NT2/D1 (cell line): ENCODE results near the gene PEX3.
"Not testable (repeated sequence)": the region's sequence is repeated elsewhere in the genome, so short reads cannot be mapped to it uniquely, and the experiment has no call there.

Experiments used
- YY1 ChIP-seq: IDR thresholded peaks from 2 replicates; pipeline ENCODE4 v1.6.1; 2011; ENCODE audit not compliant: insufficient read length, insufficient read depth
- ZNF274 ChIP-seq: IDR thresholded peaks from 2 replicates; pipeline ENCODE4 v1.6.1; 2011; ENCODE audit warnings: mild to moderate bottlenecking, low read depth, low read length

DNA sequence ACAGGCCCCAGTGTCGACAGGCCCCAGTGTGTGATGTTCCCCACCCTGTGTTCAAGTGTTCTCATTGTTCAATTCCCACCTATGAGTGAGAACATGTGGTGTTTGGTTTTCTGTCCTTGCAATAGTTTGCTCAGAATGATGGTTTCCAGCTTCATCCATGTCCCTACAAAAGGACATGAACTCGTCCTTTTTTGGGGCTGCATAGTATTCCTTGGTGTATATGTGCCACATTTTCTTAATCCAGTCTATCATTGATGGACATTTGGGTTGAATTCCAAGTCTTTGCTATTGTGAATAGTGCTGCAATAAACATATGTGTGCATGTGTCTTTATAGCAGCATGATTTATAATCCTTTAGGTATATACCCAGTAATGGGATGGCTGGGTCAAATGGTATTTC lies 18.2 kb downstream of the PEX3 start:
- not testable (repeated sequence) for TF ChIP-seq ZNF274, YY1
